GM12878 (cell line): ENCODE results near the gene NLE1.

ENCODE experiments used
- CTCF ChIP-seq, 3 experiments: IDR thresholded peaks in 2 of 3; conservative IDR thresholded peaks in 1 of 3; 2 replicates each; pipeline ENCODE4 v1.5.1; 2011; ENCODE audit warnings: low read depth in 3 of 3, low read length in 3 of 3, mild to moderate bottlenecking in 3 of 3, control low read depth in 2 of 3, moderate library complexity in 2 of 3, inconsistent platforms in 1 of 3, mixed read lengths in 1 of 3; ENCODE audit not compliant: control insufficient read depth in 2 of 3, insufficient read depth in 1 of 3; ENCODE audit errors: extremely low read depth in 1 of 3
- HDAC6 ChIP-seq: fragments of 200-600 bp; sonication (generic); IDR thresholded peaks from one replicate; pipeline ENCODE4 v1.8.0; 2017; ENCODE audit warnings: antibody characterized with exemption; ENCODE audit not compliant: unreplicated experiment
- JUND ChIP-seq: IDR thresholded peaks from 2 replicates; pipeline ENCODE4 v1.6.1; 2012; ENCODE audit warnings: low read depth, mild to moderate bottlenecking, low read length, improper control_type of control experiment, moderate library complexity
- RELA ChIP-seq: fragments of 450-650 bp; IDR thresholded peaks from 2 replicates; pipeline ENCODE4 v1.8.0; 2014; ENCODE audit warnings: borderline replicate concordance; ENCODE audit not compliant: partially characterized antibody

GRCh38 chr17:35103271-35103670 lies 38.8 kb downstream of the NLE1 start:
- TF ChIP-seq RELA (no peak), CTCF (IDR thresholded peaks at IDR 0.05 in 2 of 3, conservative IDR thresholded peaks at IDR 0.05 in 1 of 3; ENCODE audit: control insufficient read depth in 2 of 3, extremely low read depth in 1 of 3, insufficient read depth in 1 of 3, low read depth in 3 of 3, low read length in 3 of 3) (no peak), HDAC6 (no peak), JUND (no peak)
